ENCODE measurements around the gene TXK.

The TXK gene

DNA sequence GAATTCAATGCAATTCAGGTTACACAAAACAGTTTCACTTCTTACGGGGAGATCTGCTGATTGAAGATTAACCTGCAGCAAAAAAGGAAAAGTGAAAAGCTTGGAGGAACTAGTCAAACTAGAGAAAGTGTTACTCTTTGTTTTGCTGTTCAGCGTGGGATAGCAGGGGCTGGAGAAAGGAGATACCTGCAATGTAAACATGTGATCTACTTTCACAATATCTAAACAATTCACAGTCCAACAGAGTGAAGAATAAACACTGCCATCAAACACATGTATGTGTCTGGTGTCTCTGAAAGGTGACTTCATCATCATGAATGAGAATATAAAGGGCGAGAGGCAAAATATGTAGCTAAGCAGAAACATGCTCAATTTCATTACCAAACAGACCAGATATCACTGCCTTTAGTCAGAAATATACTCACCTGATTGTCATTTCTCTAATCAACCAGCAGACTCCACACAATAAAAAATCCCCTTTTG lies 91.0 kb downstream of the TXK start:
- no peak overlapping the region for H3K4me3 ChIP-seq (replicated peaks; ENCODE audit: low read depth, low read length)
- DNase-seq (ENCODE audit: extremely low read depth, low read depth) = no peak
- TF ChIP-seq, protein P1, sequence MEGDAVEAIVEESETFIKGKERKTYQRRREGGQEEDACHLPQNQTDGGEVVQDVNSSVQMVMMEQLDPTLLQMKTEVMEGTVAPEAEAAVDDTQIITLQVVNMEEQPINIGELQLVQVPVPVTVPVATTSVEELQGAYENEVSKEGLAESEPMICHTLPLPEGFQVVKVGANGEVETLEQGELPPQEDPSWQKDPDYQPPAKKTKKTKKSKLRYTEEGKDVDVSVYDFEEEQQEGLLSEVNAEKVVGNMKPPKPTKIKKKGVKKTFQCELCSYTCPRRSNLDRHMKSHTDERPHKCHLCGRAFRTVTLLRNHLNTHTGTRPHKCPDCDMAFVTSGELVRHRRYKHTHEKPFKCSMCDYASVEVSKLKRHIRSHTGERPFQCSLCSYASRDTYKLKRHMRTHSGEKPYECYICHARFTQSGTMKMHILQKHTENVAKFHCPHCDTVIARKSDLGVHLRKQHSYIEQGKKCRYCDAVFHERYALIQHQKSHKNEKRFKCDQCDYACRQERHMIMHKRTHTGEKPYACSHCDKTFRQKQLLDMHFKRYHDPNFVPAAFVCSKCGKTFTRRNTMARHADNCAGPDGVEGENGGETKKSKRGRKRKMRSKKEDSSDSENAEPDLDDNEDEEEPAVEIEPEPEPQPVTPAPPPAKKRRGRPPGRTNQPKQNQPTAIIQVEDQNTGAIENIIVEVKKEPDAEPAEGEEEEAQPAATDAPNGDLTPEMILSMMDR (IDR thresholded peaks at IDR 0.05; ENCODE audit: low read depth, low read length, missing control alignments) = no peak

DNA sequence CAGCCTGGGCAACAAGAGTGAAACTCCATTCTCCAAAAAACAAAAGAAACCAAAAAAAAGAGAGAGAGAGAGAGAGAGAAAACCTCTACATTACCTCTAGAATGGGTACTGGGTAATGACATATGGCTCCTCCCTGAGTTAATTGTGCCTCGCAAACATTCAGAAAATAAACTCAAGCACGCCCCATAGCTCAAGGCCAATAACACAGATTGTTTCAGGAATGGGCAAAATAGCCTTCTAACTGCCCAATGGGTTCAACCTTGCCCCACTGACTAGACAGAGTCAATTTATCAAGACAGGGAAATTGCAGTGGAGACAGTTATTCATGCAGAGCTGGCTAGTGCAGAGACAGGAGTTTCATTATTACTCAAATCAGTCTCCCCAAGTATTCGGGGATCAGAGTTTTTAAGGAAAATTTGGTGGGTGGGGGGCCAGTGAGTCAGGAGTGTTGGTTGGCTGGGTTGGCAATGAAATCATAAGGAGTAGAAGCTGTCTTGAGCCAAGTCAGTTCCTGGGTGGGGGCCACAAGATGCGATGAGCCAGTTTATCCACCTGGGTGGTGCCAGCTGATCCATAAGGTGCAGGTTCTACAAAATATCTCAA lies 92.4 kb downstream of the TXK start:
- no peak for DNase-seq (ENCODE audit: extremely low read depth, low read depth)
- TF ChIP-seq, protein P1 (IDR thresholded peaks at IDR 0.05; ENCODE audit: low read depth, low read length, missing control alignments) = no peak

DNA sequence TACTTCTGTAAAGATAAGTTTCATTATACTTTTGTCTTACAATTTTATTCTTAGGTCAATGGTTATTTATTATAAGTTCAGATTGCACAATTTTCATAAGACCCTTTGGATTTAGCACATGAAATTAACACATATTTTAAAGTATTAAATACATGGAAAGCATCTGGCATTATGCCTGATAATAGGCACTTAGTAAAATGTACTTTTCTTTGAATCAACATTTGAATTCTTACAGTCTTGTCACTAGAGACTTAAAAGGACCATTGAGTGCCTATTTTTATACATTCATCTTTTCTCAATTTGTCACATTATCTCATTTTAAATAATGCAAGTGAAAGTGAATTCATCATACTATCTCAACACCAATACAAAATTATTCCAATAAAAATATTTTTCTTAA lies 94.5 kb downstream of the TXK start:
- H3K4me3 ChIP-seq (replicated peaks; ENCODE audit: low read depth, low read length) = no peak overlapping the region
- TF ChIP-seq, protein P1 (IDR thresholded peaks at IDR 0.05; ENCODE audit: low read depth, low read length, missing control alignments) = no peak
- DNase-seq (ENCODE audit: extremely low read depth, low read depth) = no peak

More for the DNA sequence above, 92.4 kb downstream of the TXK start:
- H3K4me3 ChIP-seq (replicated peaks; ENCODE audit: low read depth, low read length) = no peak overlapping the region

DNA sequence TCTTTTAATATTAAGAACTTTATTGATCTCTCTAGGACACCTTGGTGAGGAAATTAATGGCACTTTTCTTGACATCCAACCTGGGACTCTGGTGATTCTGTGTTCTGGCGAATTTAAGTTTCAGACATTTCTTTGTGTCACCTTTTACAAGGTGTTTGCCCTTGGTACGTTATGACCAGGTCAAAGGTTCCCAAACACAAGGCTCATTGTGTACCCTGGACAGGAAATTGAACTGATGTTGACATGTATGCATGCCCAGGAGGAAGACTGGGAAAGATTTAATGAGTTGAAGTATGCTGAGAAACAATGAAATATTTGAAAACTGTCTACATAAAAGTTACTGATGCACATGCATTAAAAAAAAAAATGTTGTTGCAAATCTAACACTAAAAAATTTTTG lies 95.4 kb downstream of the TXK start:
- TF ChIP-seq, protein P1 (IDR thresholded peaks at IDR 0.05; ENCODE audit: low read depth, low read length, missing control alignments) = no peak
- DNase-seq (ENCODE audit: extremely low read depth, low read depth) = no peak
- no peak overlapping the region for H3K4me3 ChIP-seq (replicated peaks; ENCODE audit: low read depth, low read length)

DNA sequence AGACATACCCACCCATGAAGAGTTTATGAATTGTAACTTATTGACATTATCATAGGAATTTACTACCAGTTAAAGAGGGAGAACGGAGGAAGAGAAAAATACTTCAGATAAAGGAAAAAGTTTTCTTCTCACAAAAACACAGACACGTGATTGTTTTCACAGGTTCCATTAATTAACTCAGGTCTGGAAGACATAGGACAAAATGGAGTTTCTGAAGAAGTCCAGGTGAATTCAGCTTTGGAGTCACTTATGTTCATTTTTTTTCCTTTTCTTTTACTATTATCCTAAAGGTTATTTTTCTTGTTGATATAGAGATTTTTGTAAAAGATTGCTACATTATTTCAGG lies 97.0 kb downstream of the TXK start:
- DNase-seq (ENCODE audit: extremely low read depth, low read depth) = no peak
- TF ChIP-seq, protein P1 (IDR thresholded peaks at IDR 0.05; ENCODE audit: low read depth, low read length, missing control alignments) = no peak
- no peak overlapping the region for H3K4me3 ChIP-seq (replicated peaks; ENCODE audit: low read depth, low read length)

DNA sequence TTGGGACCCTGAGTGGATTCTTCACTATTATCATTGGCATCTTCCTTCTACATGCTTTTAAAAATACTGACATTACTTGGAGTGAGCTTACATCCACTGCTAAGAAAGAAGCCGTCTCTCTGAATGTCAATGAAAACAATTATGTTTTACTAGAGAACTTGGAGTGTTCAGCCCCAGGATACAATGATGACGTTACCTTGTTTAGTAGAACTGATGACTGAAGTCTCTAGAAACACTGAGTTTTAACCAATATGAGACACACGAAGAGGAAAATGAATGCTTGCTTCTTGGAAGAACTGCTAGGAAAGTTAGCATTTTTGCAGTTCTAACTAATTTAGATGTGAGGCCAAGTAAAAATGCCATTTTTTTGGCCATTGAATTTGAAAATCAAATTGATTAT lies 98.1 kb downstream of the TXK start:
- no peak overlapping the region for H3K4me3 ChIP-seq (replicated peaks; ENCODE audit: low read depth, low read length)
- TF ChIP-seq, protein P1 (IDR thresholded peaks at IDR 0.05; ENCODE audit: low read depth, low read length, missing control alignments) = no peak
- no peak for DNase-seq (ENCODE audit: extremely low read depth, low read depth)
